SJCRH30 (cell line): Measurements from ENCODE around the gene CENPU. TPM values are rescaled to one million over a fixed set of nuclear protein-coding genes. Genes with fewer than 3 reads are reported as not detected.

Experiments used
- DNase-seq, 2 experiments: peaks; one replicate each; pipeline ENCODE4 v3.0.0-alpha.2; 2015 to 2020
- H3K27ac ChIP-seq: fragments of 250-450 bp; sonication (Bioruptor Pico); 2 replicates; pipeline ENCODE4 v1.5.1; 2020; ENCODE audit warnings: mild to moderate bottlenecking, moderate library complexity
- H3K27me3 ChIP-seq: fragments of 250-450 bp; sonication (Bioruptor Pico); 2 replicates; pipeline ENCODE4 v1.5.1; 2020; ENCODE audit warnings: mild to moderate bottlenecking, moderate library complexity
- H3K36me3 ChIP-seq: fragments of 250-450 bp; sonication (Bioruptor Pico); 2 replicates; pipeline ENCODE4 v1.5.1; 2020; ENCODE audit warnings: mild to moderate bottlenecking, moderate library complexity
- H3K4me1 ChIP-seq: fragments of 250-450 bp; sonication (Bioruptor Pico); 2 replicates; pipeline ENCODE4 v1.5.1; 2020; ENCODE audit warnings: mild to moderate bottlenecking, moderate library complexity
- H3K4me3 ChIP-seq: fragments of 250-450 bp; sonication (Bioruptor Pico); 2 replicates; pipeline ENCODE4 v1.5.1; 2020; ENCODE audit warnings: mild to moderate bottlenecking, moderate library complexity
- H3K9me3 ChIP-seq: fragments of 250-450 bp; sonication (Bioruptor Pico); replicated peaks from 2 replicates; pipeline ENCODE4 v1.5.1; 2020; ENCODE audit warnings: mild to moderate bottlenecking, moderate library complexity
- total RNA-seq: library from RNA; depleted of rRNA; stranded (reverse); fragments of >200 nt; shearing (Covaris generic); gene quantifications from 2 replicates; pipeline ENCODE4 v1.2.3, GENCODE V29; 2014; rRNA removed

CENPU gene
- total RNA-seq, 1 experiment from 2014 or later: 59.4 TPM

GRCh38 chr4:184651899-184652298, 82.0 kb downstream of the CENPU start:
- Histone ChIP-seq H3K27me3 (no peaks in the 10 kb centered on the region), H3K4me1 (peaks cover 9% of the 10 kb centered on the region), H3K4me3 (no peak overlapping the region), H3K36me3 (no peaks in the 10 kb centered on the region), H3K27ac (no peak overlapping the region), H3K9me3 (no peaks in the 10 kb centered on the region)
- DNase-seq: no peak

GRCh38 chr4:184649971-184650855, 83.7 kb downstream of the CENPU start:
- DNase-seq: peak; percentile 23 to 53
- Histone ChIP-seq H3K27ac (peak overlapping the region; percentile 98), H3K4me3 (peak overlapping the region; percentile 97), H3K9me3 (no peaks in the 10 kb centered on the region), H3K4me1 (peaks cover 9% of the 10 kb centered on the region), H3K36me3 (no peaks in the 10 kb centered on the region), H3K27me3 (no peaks in the 10 kb centered on the region)

- H3K4me3 ChIP-seq: peak within 1 kb of the TSS; percentile 97
- no peaks in the 10 kb centered on the region for H3K9me3 ChIP-seq
- H3K27ac ChIP-seq: peak within 1 kb of the TSS; percentile 98
- H3K36me3 ChIP-seq: peaks cover 3% of the 10 kb centered on the region; the same call in 1 of the 2 replicates
- no peaks in the 10 kb centered on the region for H3K27me3 ChIP-seq
- peak; percentile 93 to 94 for DNase-seq
- H3K4me1 ChIP-seq: peaks cover 12% of the 10 kb centered on the region
Measured at GRCh38 chr4:184649026-184649970, 84.6 kb downstream of the CENPU start, which contains the start of the genes CASP3 and PRIMPOL. Gene CASP3 (minus strand): TSS chr4:184649447. CDS start chr4:184638453, 10,994 bp downstream. Gene PRIMPOL (plus strand): TSS chr4:184649738. CDS start chr4:184657141, 7,403 bp downstream.

- H3K27me3 ChIP-seq: no peaks in the 10 kb centered on the region
- DNase-seq: peak; percentile 43 to 56
Measured at GRCh38 chr4:184648313-184649025, 85.4 kb downstream of the CENPU start.

GRCh38 chr4:184648054-184648312, 85.9 kb downstream of the CENPU start:
- H3K9me3 ChIP-seq: no peaks in the 10 kb centered on the region
- peaks cover 3% of the 10 kb centered on the region for H3K4me1 ChIP-seq
- DNase-seq: no peak
- peak overlapping the region; percentile 97 for H3K4me3 ChIP-seq
- no peaks in the 10 kb centered on the region for H3K27me3 ChIP-seq
- no peak overlapping the region; the same call in 1 of the 2 replicates for H3K27ac ChIP-seq
- H3K36me3 ChIP-seq: peaks cover 6% of the 10 kb centered on the region; the same call in 1 of the 2 replicates

More at GRCh38 chr4:184648313-184649025, 85.4 kb downstream of the CENPU start:
- Histone ChIP-seq H3K36me3 (peaks cover 6% of the 10 kb centered on the region; the same call in 1 of the 2 replicates), H3K4me1 (peaks cover 8% of the 10 kb centered on the region), H3K9me3 (no peaks in the 10 kb centered on the region), H3K27ac (peak overlapping the region; percentile 75), H3K4me3 (peak overlapping the region; percentile 97)

GRCh38 chr4:184647266-184648053, 86.4 kb downstream of the CENPU start:
- Histone ChIP-seq H3K4me3 (peak overlapping the region; percentile 97), H3K27ac (no peak overlapping the region), H3K9me3 (no peaks in the 10 kb centered on the region), H3K4me1 (peaks cover 3% of the 10 kb centered on the region; the same call in 1 of the 2 replicates), H3K27me3 (no peaks in the 10 kb centered on the region), H3K36me3 (peaks cover 6% of the 10 kb centered on the region; the same call in 1 of the 2 replicates)
- DNase-seq: no peak

GRCh38 chr4:184645904-184646610, 87.8 kb downstream of the CENPU start:
- no peak overlapping the region for H3K4me3 ChIP-seq
- peaks cover 6% of the 10 kb centered on the region; the same call in 1 of the 2 replicates for H3K36me3 ChIP-seq
- DNase-seq: no peak
- H3K27me3 ChIP-seq: no peaks in the 10 kb centered on the region
- H3K9me3 ChIP-seq: no peaks in the 10 kb centered on the region
- no peak overlapping the region for H3K27ac ChIP-seq
- H3K4me1 ChIP-seq: peaks cover 3% of the 10 kb centered on the region; the same call in 1 of the 2 replicates

- Histone ChIP-seq H3K4me3 (no peak overlapping the region), H3K9me3 (no peaks in the 10 kb centered on the region), H3K27me3 (no peaks in the 10 kb centered on the region), H3K4me1 (peaks cover 3% of the 10 kb centered on the region; the same call in 1 of the 2 replicates), H3K27ac (no peak overlapping the region), H3K36me3 (peaks cover 6% of the 10 kb centered on the region; the same call in 1 of the 2 replicates)
- peak in 1 of 2 experiments; percentile 22 for DNase-seq
Measured at GRCh38 chr4:184644553-184645307, 89.2 kb downstream of the CENPU start.

Other genes starting within 250 kb of the CENPU start
- 37.9 and 44.0 TPM in 2 replicates for gene CASP3, start 84.6 kb downstream of the CENPU start, total RNA-seq
- 19.0 and 24.7 TPM in 2 replicates for gene PRIMPOL, start 84.4 kb downstream of the CENPU start, total RNA-seq
- gene ACSL1, start 91.9 kb upstream of the CENPU start, total RNA-seq: 11.6 and 12.9 TPM in 2 replicates